ENCODE data around the gene PCNX3. TPM values are rescaled to one million over a fixed set of nuclear protein-coding genes. Genes with fewer than 3 reads are reported as not detected.
A peak's percentile ranks its signal among the peaks of the same experiment; 100 is the strongest.

Gene PCNX3
- total RNA-seq, 1 donor: 31.5 TPM

DNA sequence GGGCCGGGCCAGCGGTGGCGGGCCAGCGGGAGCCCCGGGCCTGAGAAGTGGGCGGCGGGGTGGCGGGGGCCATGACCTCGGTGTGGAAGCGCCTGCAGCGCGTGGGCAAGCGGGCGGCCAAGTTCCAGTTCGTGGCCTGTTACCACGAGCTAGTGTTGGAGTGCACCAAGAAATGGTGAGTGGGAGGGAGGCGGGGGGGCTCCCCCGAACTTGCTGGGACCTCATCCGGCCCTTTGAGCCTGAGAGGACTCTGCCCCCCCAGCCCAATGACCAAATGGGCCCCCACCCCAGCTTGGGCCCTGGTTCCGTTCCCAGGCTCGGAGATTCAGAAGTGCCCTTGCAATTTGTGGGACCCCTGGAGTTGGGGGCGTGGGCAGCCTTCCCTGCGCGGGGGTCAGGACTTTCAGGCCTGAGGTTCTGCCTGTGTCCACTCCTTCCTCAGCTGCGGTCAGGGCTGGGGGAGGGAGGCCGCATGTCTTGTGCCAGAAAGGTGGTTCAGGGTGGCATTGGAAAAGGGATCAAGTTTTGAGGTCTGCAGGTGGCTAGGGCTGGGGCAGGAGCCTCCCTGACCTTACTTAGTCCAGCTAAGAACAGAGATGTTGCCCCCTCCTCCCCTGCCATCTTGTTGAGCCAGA, 39.2 kb upstream of the PCNX3 start:
- TF ChIP-seq, protein P1, sequence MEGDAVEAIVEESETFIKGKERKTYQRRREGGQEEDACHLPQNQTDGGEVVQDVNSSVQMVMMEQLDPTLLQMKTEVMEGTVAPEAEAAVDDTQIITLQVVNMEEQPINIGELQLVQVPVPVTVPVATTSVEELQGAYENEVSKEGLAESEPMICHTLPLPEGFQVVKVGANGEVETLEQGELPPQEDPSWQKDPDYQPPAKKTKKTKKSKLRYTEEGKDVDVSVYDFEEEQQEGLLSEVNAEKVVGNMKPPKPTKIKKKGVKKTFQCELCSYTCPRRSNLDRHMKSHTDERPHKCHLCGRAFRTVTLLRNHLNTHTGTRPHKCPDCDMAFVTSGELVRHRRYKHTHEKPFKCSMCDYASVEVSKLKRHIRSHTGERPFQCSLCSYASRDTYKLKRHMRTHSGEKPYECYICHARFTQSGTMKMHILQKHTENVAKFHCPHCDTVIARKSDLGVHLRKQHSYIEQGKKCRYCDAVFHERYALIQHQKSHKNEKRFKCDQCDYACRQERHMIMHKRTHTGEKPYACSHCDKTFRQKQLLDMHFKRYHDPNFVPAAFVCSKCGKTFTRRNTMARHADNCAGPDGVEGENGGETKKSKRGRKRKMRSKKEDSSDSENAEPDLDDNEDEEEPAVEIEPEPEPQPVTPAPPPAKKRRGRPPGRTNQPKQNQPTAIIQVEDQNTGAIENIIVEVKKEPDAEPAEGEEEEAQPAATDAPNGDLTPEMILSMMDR (IDR thresholded peaks at IDR 0.05; ENCODE audit: insufficient read depth, low read length): no peak

DNA sequence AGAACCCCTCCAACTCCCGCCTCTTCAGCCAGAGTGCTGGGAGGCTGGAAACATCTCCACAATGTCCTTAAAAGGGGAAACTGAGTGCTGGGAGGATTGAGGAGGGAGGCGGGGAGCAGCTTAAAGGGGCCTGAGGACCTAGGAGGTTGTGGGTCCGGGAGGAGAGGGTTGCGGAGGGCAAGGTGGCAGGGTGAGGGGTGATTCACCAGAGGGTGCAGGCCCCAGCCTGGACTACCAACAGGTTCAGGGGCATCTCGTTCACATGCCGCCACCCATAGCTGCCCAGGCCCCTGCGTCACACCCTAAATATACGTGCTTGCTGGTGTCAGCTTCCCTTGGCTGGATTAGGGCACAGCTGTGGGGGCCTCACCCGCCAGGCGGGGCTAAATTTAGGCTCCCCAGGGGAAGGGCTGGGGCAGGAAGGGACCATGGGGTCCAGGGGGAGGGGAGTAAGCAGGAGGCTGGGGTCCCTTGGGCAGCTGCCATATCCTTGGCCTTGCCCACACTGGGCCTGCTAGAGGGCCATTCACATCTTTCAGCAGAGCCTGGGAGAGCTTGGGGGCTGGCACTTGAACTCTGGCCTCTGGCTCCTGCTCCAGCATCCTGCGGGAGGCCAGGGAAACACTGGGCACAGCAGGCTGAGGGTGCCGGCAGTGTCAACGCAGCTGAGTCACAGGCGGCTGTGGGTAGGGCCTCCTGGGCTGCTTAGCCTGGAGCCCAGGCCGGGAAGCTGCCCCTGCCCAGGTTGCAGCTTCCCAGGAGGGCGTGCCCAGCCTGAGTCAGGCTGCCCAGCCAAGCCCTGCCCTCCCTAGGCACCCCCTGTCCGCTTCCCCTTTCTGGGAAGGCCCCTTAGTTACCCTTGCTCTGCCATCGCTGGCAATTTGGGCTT, 38.5 kb upstream of the PCNX3 start:
- TF ChIP-seq, protein P1 (IDR thresholded peaks at IDR 0.05; ENCODE audit: insufficient read depth, low read length): no peak
- peak; percentile 59 for DNase-seq (ENCODE audit: low read depth)
- peak overlapping the region; percentile 81 for H3K4me3 ChIP-seq (ENCODE audit: low read depth, low read length)

More for the DNA sequence above, 39.2 kb upstream of the PCNX3 start:
- no peak for DNase-seq (ENCODE audit: low read depth)
- H3K4me3 ChIP-seq (ENCODE audit: low read depth, low read length): peak overlapping the region; percentile 81

DNA sequence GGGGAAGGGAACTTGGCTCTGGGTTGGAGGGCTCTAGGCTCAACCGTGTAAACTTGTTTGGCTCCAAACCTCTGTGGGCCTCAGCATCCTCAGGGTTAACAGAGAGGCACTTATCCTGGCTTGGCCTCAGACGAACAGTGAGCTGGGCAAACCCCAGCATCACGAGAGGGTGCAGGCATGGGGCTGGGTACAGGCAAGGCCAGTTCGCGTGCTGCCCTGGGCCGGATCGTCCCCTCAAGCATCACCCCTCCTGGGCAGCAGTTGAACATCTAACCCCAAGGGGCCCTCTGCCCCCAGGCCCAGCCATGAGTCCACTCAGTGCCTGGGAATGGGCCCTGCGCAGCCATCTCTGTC, 37.8 kb upstream of the PCNX3 start:
- DNase-seq (ENCODE audit: low read depth): no peak
- TF ChIP-seq, protein P1 (IDR thresholded peaks at IDR 0.05; ENCODE audit: insufficient read depth, low read length): no peak
- H3K4me3 ChIP-seq (ENCODE audit: low read depth, low read length): peak overlapping the region; percentile 81

DNA sequence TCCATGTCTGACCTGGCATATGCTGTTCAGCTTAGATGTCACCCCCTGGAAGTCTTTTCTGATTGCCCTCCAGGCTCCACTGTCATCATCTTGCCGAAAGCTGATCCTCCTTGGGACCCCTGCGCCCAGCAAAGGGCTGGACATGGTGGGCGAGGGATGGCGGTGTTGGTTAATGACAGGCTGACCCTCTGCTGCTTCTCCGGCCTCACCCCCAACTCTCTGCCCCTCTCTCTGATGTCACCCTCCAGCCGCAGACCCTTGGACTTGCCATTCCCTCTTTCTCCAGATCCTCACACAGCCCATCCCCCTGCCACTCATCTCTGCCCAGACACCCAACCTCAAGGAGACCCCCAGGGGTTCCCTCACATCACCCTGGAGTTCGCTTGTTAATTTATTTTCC, 37.4 kb upstream of the PCNX3 start:
- no peak for DNase-seq (ENCODE audit: low read depth)
- H3K4me3 ChIP-seq (ENCODE audit: low read depth, low read length): peak overlapping the region; percentile 81
- TF ChIP-seq, protein P1 (IDR thresholded peaks at IDR 0.05; ENCODE audit: insufficient read depth, low read length): no peak

DNA sequence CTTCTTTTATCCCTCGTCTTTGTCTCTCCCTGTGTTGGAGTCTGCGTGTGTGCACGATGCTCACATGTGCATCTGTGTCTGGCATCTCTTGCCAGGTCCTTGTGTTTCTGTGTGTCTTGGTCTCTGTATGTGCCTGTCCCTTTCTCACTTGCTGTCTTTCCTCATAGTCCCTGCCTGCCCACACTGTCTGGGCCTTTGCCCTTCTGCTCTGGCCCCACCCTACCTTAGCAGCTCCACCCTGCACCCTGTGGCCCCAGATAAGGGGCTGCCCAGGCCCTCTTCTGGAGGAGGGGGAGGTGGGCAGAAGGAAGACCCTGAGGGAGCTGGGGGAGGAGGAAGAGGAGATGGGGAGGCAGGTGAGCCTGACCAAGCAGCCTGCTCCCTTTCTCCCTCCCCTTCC, 36.9 kb upstream of the PCNX3 start:
- H3K4me3 ChIP-seq (ENCODE audit: low read depth, low read length): no peak overlapping the region
- TF ChIP-seq, protein P1 (IDR thresholded peaks at IDR 0.05; ENCODE audit: insufficient read depth, low read length): no peak
- DNase-seq (ENCODE audit: low read depth): no peak

DNA sequence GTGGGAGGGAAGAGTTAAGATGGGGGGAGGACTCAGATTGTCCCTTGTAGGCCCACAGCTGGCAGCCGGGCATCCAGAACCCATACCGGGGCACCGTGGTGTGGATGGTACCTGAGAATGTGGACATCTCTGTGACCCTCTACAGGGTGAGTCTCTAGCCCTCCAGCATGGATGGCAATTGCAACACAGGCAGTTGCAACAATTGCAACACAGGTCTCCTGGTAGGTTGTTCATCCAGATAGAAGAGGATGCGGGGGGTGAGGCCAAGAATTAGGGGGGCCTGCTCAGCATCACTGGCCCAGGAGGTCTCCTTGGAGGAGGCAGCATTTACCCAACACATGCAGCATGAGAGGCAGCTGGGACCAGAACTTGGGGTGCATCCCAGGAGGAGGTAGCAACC, 36.3 kb upstream of the PCNX3 start:
- no peak for DNase-seq (ENCODE audit: low read depth)
- no peak overlapping the region for H3K4me3 ChIP-seq (ENCODE audit: low read depth, low read length)
- TF ChIP-seq, protein P1 (IDR thresholded peaks at IDR 0.05; ENCODE audit: insufficient read depth, low read length): no peak

Measured in fibroblast of the aortic adventitia (primary cell).